ENCODE results near the gene OR2AP1. TPM values are rescaled to one million over a fixed set of nuclear protein-coding genes. Genes with fewer than 3 reads are reported as not detected.

The OR2AP1 gene
- total and polyA plus RNA-seq, 3 experiments from 2014 or later = not detected

Other genes starting within 250 kb of the OR2AP1 start
- not detected for gene OR6C3, start 241.7 kb upstream of the OR2AP1 start, total RNA-seq
- gene OR6C3, start 241.7 kb upstream of the OR2AP1 start, polyA plus RNA-seq = not detected
- gene OR6C75, start 209.5 kb upstream of the OR2AP1 start, total RNA-seq = not detected
- gene OR6C75, start 209.5 kb upstream of the OR2AP1 start, polyA plus RNA-seq = not detected
- not detected for gene OR6C65, start 171.9 kb upstream of the OR2AP1 start, total RNA-seq
- not detected for gene OR6C65, start 171.9 kb upstream of the OR2AP1 start, polyA plus RNA-seq
- gene OR6C76, start 146.2 kb upstream of the OR2AP1 start, total RNA-seq = not detected
- gene OR6C76, start 146.2 kb upstream of the OR2AP1 start, polyA plus RNA-seq = not detected
- gene OR6C2, start 128.4 kb upstream of the OR2AP1 start, total RNA-seq = not detected
- not detected for gene OR6C2, start 128.4 kb upstream of the OR2AP1 start, polyA plus RNA-seq
- not detected for gene OR6C70, start 102.3 kb upstream of the OR2AP1 start, total RNA-seq
- gene OR6C70, start 102.3 kb upstream of the OR2AP1 start, polyA plus RNA-seq = not detected
- gene OR6C68, start 80.1 kb upstream of the OR2AP1 start, total RNA-seq = not detected
- gene OR6C68, start 80.1 kb upstream of the OR2AP1 start, polyA plus RNA-seq = not detected
- not detected for gene OR6C4, start 22.9 kb upstream of the OR2AP1 start, total RNA-seq
- not detected for gene OR6C4, start 22.9 kb upstream of the OR2AP1 start, polyA plus RNA-seq
- not detected for gene OR10P1, start 64.4 kb downstream of the OR2AP1 start, total RNA-seq
- not detected for gene OR10P1, start 64.4 kb downstream of the OR2AP1 start, polyA plus RNA-seq
- 1 to 10 TPM; 2.7 to 3.1 TPM for gene ITGA7, start 135.4 kb downstream of the OR2AP1 start, total RNA-seq
- 0.36 TPM for gene ITGA7, start 135.4 kb downstream of the OR2AP1 start, polyA plus RNA-seq
- gene BLOC1S1, start 143.6 kb downstream of the OR2AP1 start, total RNA-seq = 100 to 1,000 TPM in 1 of 2 experiments, 10 to 100 TPM in 1; 97.5 to 110 TPM
- gene BLOC1S1, start 143.6 kb downstream of the OR2AP1 start, polyA plus RNA-seq = 90.2 TPM
- gene RDH5, start 147.9 kb downstream of the OR2AP1 start, total RNA-seq = 1 to 10 TPM; 8.1 to 8.5 TPM
- gene RDH5, start 147.9 kb downstream of the OR2AP1 start, polyA plus RNA-seq = 0.90 TPM
- gene CD63, start 156.5 kb downstream of the OR2AP1 start, total RNA-seq = 100 to 1,000 TPM; 200 to 202 TPM
- gene CD63, start 156.5 kb downstream of the OR2AP1 start, polyA plus RNA-seq = 375 TPM
- gene GDF11, start 170.7 kb downstream of the OR2AP1 start, total RNA-seq = 10 to 100 TPM; 13.1 to 13.5 TPM
- 1.4 TPM for gene GDF11, start 170.7 kb downstream of the OR2AP1 start, polyA plus RNA-seq
- 100 to 1,000 TPM in 1 of 2 experiments, 10 to 100 TPM in 1; 89.7 to 103 TPM for gene SARNP, start 245.3 kb downstream of the OR2AP1 start, total RNA-seq
- 109 TPM for gene SARNP, start 245.3 kb downstream of the OR2AP1 start, polyA plus RNA-seq
- 10 to 100 TPM; 49.0 to 49.7 TPM for gene ORMDL2, start 245.6 kb downstream of the OR2AP1 start, total RNA-seq
- gene ORMDL2, start 245.6 kb downstream of the OR2AP1 start, polyA plus RNA-seq = 110 TPM